Motor neuron (in vitro differentiated cells): ENCODE data around the gene ZFP90. TPM values are rescaled to one million over a fixed set of nuclear protein-coding genes. Genes with fewer than 3 reads are reported as not detected.

ENCODE experiments used
- ATAC-seq, 8 experiments: fragments of 200-7000 bp; cut with Tn5 transposase; replicated peaks in 6 of 8; 2 replicates each; pipeline ENCODE4 v1.8.0; 2021; ENCODE audit warnings: mild to moderate bottlenecking in 8 of 8, moderate library complexity in 8 of 8
- H3K27ac ChIP-seq, 2 donors: fragments of 250-450 bp; sonication (Bioruptor Pico); 2 replicates each; pipeline ENCODE4 v1.9.0; 2021; ENCODE audit warnings: antibody characterized with exemption in 2 of 2, mild to moderate bottlenecking in 2 of 2, moderate library complexity in 1 of 2
- H3K4me1 ChIP-seq, 2 donors: fragments of 250-450 bp; sonication (Bioruptor Pico); replicated peaks in 1 of 2; 2 replicates each; pipeline ENCODE4 v1.6.1; 2021; ENCODE audit warnings: antibody characterized with exemption in 2 of 2, mild to moderate bottlenecking in 2 of 2, moderate library complexity in 1 of 2
- H3K4me3 ChIP-seq, 5 donors: fragments of 250-450 bp; sonication (Bioruptor Pico); 2 replicates each; pipeline ENCODE4 v1.9.0; 2021; ENCODE audit warnings: antibody characterized with exemption in 5 of 5, mild to moderate bottlenecking in 5 of 5, moderate library complexity in 4 of 5
- WGBS, 10 experiments: fragments of 450-650 bp; shearing (Covaris generic); methylation state at CpG; one replicate each; pipeline ENCODE4 v1.0.0; 2022; 5-methylcytosine and 5-hydroxymethylcytosine counted together
- in situ Hi-C, 9 experiments: fragments of 400-800 bp; cut with MboI; loops; one replicate each; pipeline ENCODE4 v1.15.0; 2021; ENCODE audit warnings: low sequenced_read_pairs in 9 of 9, low pct_unique_long_range_greater_than_20kb in 2 of 9; ENCODE audit not compliant: unreplicated experiment in 9 of 9
- total RNA-seq, 8 experiments: library from RNA; unstranded; fragments of 300-600 nt; gene quantifications; 2 replicates each; pipeline versions ENCODE4 v1.2.3 to v1.2.4, GENCODE V29; 2022

ZFP90 gene
- total RNA-seq, 8 experiments from 2014 or later: 2.2 to 53.2 (median 43.8) TPM

DNA sequence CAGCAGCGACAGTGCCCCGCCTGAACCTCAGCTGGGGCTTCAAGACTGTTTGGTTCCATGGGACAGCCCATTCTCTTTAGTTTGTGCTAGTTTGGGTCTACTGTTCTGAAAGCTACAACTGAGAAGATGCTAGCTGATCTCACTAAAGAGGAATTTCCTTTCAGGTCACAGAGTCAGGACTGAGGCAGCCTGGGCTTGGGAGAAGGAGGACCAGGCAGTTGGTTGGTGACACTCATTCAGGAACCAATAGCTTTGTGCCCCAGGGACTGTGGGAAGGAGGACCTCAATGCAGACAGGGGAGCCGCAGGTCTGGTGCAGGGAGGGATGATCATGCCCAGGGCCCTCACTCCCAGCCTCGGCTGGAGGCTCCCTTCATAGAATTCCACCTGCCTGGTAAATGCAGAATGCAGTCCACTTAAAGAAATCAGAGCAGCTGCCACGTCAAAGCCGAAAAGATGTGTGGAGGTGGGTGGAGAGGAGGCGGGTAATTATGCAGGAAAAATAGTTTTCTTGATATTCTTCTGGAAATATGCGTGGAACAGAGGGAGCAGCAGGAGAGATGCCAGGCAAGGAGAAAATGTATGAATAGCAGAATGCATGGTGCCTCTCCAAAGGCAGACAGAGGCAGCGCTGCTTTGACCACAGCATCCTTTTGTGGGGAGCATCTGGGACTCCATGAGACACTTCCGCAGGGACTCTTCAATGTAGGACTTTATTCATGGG, 32.6 kb upstream of the ZFP90 start:
- WGBS, 10 experiments: 50 to 95% (median 75%) methylated on average over 1 to 5 of the region's 10 CpGs; no CpG with 5 or more reads in 3 of the 10 experiments
- Histone ChIP-seq H3K27ac (no peak overlapping the region), H3K4me1 (peaks cover 0 to 4% of the 10 kb centered on the region in 2 donors), H3K4me3 (no peak overlapping the region)
- no peak for ATAC-seq
- in situ Hi-C loops: loop anchor here in 3 of 9 experiments (10.0 to 25.0 kb wide), 2 partner anchors 112 to 119 kb away; no protein-coding TSS in a partner anchor

DNA sequence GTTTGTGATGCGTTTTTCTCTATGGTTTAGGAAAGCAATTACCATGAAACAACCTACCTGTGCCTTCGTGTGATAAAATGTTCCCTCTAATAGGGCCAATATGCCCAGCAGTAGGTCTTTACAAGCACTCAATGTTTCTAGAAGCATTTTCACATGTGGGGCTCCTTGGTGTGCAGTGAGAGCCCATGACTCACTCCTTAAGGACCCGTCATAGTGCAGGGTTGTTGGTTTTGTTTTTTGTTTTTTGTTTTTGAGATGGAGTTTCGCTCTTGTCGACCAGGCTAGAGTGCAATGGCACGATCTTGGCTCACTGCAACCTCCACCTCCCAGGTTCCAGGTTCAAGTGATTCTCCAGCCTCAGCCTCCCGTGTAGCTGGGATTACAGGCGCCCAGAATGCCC, 31.1 kb upstream of the ZFP90 start:
- in situ Hi-C loops: loop anchor here in 3 of 9 experiments (10.0 to 25.0 kb wide), 2 partner anchors 113 to 121 kb away; no protein-coding TSS in a partner anchor
- Histone ChIP-seq H3K4me1 (peaks cover 11 to 12% of the 10 kb centered on the region in 2 donors), H3K27ac (no peak overlapping the region), H3K4me3 (no peak overlapping the region)
- no peak for ATAC-seq
- 20 to 86% (median 39%) methylated on average over 1 to 7 of the region's 8 CpGs; no CpG with 5 or more reads in 1 of the 10 experiments for WGBS, 10 experiments

DNA sequence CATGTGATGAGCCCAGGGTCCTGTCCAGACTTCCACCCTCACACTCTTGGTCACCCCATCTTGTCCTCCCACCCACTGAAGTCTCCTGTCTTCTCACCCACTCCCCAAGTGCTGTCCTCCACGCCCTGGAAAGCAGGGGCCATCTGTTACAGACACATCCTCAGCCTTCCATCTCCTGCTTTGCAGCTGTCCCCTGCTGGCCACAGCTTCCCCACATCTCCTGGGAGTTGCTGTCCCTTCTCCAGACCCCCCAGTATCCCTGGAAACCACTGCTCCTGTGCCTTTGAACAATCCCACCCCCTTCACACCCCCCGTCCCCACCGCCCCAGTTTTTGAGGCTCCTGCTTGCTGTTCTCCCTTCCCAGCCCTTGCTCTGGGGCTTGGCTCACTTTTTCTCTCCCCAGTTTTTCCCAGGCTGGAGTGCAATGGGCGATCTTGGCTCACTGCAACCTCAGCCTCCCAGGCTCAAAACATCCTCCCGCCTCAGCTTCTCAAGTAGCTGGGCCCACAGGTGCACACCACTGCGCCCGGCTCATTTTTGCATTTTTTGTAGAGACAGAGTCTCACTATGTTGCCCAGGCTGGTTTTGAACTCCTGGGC, 30.4 kb upstream of the ZFP90 start:
- Histone ChIP-seq H3K4me3 (no peak overlapping the region), H3K27ac (no peak overlapping the region), H3K4me1 (peaks cover 11 to 12% of the 10 kb centered on the region in 2 donors)
- WGBS, 10 experiments: 20 to 95% (median 81%) methylated on average over 1 to 3 of the region's 7 CpGs; no CpG with 5 or more reads in 6 of the 10 experiments
- no peak for ATAC-seq
- in situ Hi-C loops: loop anchor here in 3 of 9 experiments (10.0 to 25.0 kb wide), 2 partner anchors 114 to 121 kb away; no protein-coding TSS in a partner anchor

DNA sequence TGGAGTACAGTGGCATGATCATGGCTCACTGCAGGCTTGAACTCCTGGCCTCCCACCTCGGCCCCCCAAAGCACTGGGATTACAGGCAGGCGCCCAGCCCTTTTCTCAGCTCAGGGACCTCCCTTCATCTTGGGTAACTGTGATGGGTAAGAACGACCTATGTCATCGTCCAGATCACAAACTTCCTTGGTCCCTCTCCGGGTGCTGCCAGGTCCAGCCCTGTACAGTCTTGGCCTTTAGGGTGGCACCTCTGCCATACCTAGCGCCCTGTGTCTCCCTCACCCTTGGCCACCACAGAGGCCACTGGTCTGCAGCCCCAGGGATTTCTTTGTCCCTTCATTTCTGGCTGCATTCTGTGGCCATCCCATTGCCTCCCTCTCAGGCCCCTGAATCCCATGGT, 29.7 kb upstream of the ZFP90 start:
- peaks cover 11 to 12% of the 10 kb centered on the region in 2 donors for H3K4me1 ChIP-seq
- H3K4me3 ChIP-seq: no peak overlapping the region
- no peak for ATAC-seq
- 23 to 100% (median 89%) methylated on average over 1 to 4 of the region's 6 CpGs; no CpG with 5 or more reads in 3 of the 10 experiments for WGBS, 10 experiments
- in situ Hi-C loops: loop anchor here in 3 of 9 experiments (10.0 to 25.0 kb wide), 2 partner anchors 115 to 122 kb away; no protein-coding TSS in a partner anchor
- H3K27ac ChIP-seq: no peak overlapping the region

DNA sequence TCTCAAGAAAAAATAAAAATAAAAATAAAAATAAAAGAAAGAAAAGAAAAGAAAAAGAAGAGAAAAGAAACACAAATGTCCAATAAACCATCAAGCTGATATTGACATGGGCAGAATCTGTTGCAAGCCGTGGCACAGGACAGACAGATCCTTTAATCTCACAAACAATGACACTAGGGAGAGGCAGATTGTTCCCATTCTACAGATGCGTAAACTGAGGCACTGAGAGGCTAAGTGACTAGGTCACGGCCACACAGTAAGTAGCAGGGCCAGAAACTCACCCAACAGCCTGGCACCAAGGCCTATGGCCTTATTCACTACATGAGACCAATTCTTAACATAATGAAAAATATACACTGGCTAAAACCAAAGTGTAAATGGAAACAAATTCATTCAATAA, 28.3 kb upstream of the ZFP90 start:
- Histone ChIP-seq H3K27ac (no peak overlapping the region), H3K4me3 (no peak overlapping the region), H3K4me1 (peaks cover 11 to 12% of the 10 kb centered on the region in 2 donors)
- no peak for ATAC-seq
- in situ Hi-C loops: loop anchor here in 2 of 9 experiments (25.0 kb wide), 1 partner anchor 123 kb away; no protein-coding TSS in a partner anchor
- WGBS, 10 experiments: 59 to 100% (median 86%) methylated on average over 2 to 3 of the region's 3 CpGs; no CpG with 5 or more reads in 1 of the 10 experiments

DNA sequence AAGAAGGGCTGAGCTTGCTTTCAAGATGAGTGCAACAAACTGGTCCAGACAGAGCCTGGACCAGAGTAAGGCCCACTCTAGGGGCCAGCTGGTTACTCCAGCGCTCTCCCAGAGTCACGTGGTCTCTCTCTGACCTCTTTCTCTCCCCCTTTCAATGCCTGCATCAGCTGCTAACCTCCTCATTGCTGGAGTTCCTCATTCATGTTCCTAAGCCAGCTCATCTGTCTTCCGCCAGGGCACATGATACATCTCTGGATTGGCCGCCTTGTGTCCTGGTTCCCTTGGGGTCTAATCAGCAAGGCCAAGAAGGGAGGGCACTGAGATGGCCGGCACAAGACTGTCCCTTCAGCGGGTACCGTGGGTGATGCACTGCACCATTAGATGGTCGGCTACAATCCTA, 26.9 kb upstream of the ZFP90 start:
- in situ Hi-C loops: loop anchor here in 2 of 9 experiments (25.0 kb wide), 1 partner anchor 125 kb away; no protein-coding TSS in a partner anchor
- 25 to 100% (median 61%) methylated on average over 1 to 7 of the region's 8 CpGs; no CpG with 5 or more reads in 4 of the 10 experiments for WGBS, 10 experiments
- peak in 5 of 8 experiments; percentile 73 to 91 (median 89) for ATAC-seq

DNA sequence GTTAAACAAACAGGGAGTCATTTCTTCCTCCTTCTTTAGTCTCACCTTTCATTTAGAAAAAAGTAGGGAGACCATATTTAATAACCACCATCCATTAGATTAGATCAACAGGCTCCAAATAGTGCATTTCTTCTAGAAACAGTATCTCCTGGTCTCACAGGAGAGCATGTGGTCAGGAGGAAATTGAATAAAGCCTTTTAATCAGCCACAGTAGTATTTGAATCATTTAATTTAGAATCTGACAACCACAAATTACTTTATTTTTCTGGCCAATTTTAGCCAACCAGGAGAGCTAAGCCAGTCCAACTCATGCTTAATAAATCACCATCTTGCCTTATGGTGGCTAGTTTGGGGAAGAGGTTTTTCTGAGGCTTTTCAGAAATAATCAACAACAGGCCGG, 26.3 kb upstream of the ZFP90 start:
- no peak overlapping the region for H3K4me3 ChIP-seq
- no peak overlapping the region for H3K27ac ChIP-seq
- H3K4me1 ChIP-seq: peaks cover 11 to 12% of the 10 kb centered on the region in 2 donors
- WGBS, 10 experiments: 89% methylated on average over 1 of the region's 1 CpG; no CpG with 5 or more reads in 9 of the 10 experiments
- no peak for ATAC-seq
- in situ Hi-C loops: loop anchor here in 2 of 9 experiments (25.0 kb wide), 1 partner anchor 125 kb away; no protein-coding TSS in a partner anchor

More for the DNA sequence above, 26.9 kb upstream of the ZFP90 start:
- Histone ChIP-seq H3K4me3 (no peak overlapping the region), H3K4me1 (peaks cover 11 to 12% of the 10 kb centered on the region in 2 donors), H3K27ac (no peak overlapping the region)

DNA sequence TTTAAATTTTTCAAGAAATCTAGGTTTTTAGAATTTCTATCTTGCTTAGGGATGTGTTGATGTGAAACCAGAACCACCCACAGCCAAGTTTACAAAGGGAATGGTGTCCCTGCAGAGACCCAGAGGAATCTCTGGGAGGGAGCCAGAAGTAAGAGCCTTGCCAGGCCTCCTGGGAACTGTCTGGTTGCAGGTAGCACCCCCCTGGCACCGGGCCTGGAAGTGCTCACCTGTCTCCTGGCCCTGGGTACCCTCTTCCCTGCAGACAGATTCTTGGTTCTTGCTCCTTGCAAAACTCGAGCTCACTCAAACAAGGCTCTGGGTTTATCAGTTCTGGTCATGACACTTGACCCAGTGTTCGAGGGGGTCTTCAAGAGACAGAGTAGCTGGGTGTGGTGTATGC, 24.6 kb upstream of the ZFP90 start:
- in situ Hi-C loops: loop anchor here in 2 of 9 experiments (25.0 kb wide), 1 partner anchor 127 kb away; no protein-coding TSS in a partner anchor
- ATAC-seq: no peak
- 18 to 83% (median 60%) methylated on average over 1 to 3 of the region's 3 CpGs; no CpG with 5 or more reads in 5 of the 10 experiments for WGBS, 10 experiments
- Histone ChIP-seq H3K4me3 (no peak overlapping the region), H3K4me1 (peaks cover 11 to 12% of the 10 kb centered on the region in 2 donors), H3K27ac (no peak overlapping the region)

DNA sequence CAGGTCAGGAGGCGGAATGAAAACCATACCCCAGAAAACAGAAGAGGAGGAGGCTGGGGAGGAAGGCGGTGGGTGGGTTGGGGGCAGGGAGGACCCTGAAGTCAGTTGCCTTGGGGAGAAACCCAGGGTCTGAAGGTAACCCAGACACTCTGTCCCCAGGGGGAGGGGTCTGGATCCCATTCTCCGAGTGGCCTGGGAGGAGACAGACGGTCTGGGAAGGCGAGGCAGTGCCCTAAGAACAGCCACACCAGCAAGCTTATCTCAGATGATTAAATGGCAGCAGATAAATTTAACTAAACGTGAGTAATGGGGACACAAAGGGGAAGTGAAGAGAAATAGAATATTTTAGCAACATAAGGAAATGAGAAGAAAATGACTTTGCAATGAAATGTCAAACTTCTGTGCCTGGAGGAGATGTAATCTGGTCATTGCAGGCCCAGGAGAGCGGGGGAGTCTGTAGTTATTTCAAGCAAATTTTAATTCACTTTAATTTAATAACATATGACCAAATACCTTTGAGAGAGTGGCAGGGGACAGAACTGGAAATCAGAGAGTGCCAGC, 21.4 kb upstream of the ZFP90 start:
- Histone ChIP-seq H3K27ac (no peak overlapping the region), H3K4me1 (peaks cover under 1 to 2% of the 10 kb centered on the region in 2 donors), H3K4me3 (no peak overlapping the region)
- 33 to 86% (median 56%) methylated on average over 1 to 5 of the region's 7 CpGs; no CpG with 5 or more reads in 1 of the 10 experiments for WGBS, 10 experiments
- in situ Hi-C loops: loop anchor here in 2 of 9 experiments (25.0 kb wide), 1 partner anchor 130 kb away; no protein-coding TSS in a partner anchor
- no peak for ATAC-seq

DNA sequence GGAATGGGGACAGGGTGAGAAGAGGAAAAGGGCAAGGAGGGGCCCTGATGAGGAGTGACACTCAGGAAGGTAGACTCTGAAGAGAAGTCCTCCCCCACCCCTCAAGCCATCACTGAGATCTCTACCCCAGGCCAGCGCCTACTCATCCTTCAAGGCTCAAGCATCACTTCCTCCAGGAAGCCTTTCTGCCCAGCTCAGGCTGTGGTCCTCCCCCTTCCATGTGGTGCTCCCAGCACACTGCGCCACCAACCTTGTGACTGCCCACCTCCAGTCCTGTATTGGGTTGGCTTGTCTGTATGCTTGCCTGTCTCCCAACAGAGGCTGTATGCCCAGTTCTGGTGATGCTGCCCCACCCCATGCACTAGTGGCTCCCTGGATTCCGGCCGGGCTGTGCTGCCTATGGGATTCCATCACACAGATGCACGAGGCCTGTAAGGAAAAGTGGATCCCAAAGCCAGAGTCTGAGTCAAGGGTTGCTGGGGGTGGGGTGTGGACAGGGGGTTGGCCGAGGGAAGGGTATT, 19.8 kb upstream of the ZFP90 start:
- H3K27ac ChIP-seq: no peak overlapping the region
- ATAC-seq: no peak
- in situ Hi-C loops: loop anchor here in 2 of 9 experiments (25.0 kb wide), 1 partner anchor 132 kb away; no protein-coding TSS in a partner anchor

DNA sequence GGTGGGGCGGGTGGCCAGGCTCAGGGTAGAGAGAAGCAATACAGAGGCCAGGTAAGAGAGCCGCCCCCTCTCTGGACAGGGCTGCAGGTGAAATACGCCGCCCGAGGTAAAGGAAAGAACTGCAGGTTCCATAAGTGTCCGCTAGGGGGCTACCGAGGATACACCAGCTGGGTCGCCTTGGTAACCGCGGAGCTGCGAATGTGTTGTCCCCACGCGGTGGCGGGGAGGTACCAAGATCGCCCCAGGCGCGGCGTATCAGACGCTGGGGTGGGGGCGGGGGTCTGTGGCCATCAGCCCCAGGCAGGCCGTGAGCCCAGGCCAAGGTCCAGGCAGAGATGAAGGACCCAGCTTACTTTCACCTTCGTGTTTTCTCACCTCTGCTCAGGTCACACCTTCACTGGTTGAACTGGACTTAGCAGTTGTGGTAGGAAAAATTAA, 18.4 kb upstream of the ZFP90 start:
- Histone ChIP-seq H3K4me3 (peak overlapping the region in 3 of 5 donors; percentile 11 to 21 (median 16)), H3K4me1 (peaks cover 0 to 2% of the 10 kb centered on the region in 2 donors), H3K27ac (no peak overlapping the region)
- ATAC-seq: peak; percentile 93 to 98 (median 95)
- 0% methylated on average over 1 of the region's 22 CpGs; no CpG with 5 or more reads in 8 of the 10 experiments for WGBS, 10 experiments
- in situ Hi-C loops: loop anchor here in 2 of 9 experiments (25.0 kb wide), 1 partner anchor 133 kb away; no protein-coding TSS in a partner anchor

More for the DNA sequence above, 19.8 kb upstream of the ZFP90 start:
- H3K4me1 ChIP-seq: peaks cover 0 to 2% of the 10 kb centered on the region in 2 donors
- no peak overlapping the region for H3K4me3 ChIP-seq
- whole genome bisulfite sequencing, 10 experiments: 100% methylated on average over 1 to 3 of the region's 6 CpGs; no CpG with 5 or more reads in 7 of the 10 experiments
